K562 (cell line): ENCODE measurements around the gene NACA. TPM values are rescaled to one million over a fixed set of nuclear protein-coding genes. Genes with fewer than 3 reads are reported as not detected.

Experiments used
- C11orf30 ChIP-seq: fragments of 450-650 bp; IDR thresholded peaks from 2 replicates; pipeline ENCODE4 v1.6.1; 2016; ENCODE audit warnings: low read depth, mild to moderate bottlenecking
- CBFA2T2 ChIP-seq: fragments of 450-650 bp; conservative IDR thresholded peaks from 2 replicates; pipeline ENCODE4 v1.6.1; 2017; ENCODE audit warnings: mild to moderate bottlenecking
- CBX8 ChIP-seq: fragments of 200-600 bp; sonication (generic); IDR thresholded peaks from 2 replicates; pipeline ENCODE4 v1.6.1; 2012; ENCODE audit warnings: borderline replicate concordance, mixed run types, low read depth, mild to moderate bottlenecking, moderate library complexity, mixed read lengths, low read length, control low read depth, inconsistent platforms; ENCODE audit not compliant: poor library complexity, severe bottlenecking; ENCODE audit errors: extremely low read depth
- CHD1 ChIP-seq: fragments of 200-600 bp; sonication (generic); IDR thresholded peaks from one replicate; pipeline ENCODE4 v1.6.1; 2012; ENCODE audit warnings: mild to moderate bottlenecking, moderate library complexity, low read length, inconsistent platforms
- DACH1 ChIP-seq: fragments of 450-650 bp; IDR thresholded peaks from 2 replicates; pipeline ENCODE4 v1.6.1; 2018; ENCODE audit not compliant: partially characterized antibody
- ELF2 ChIP-seq: fragments of 250-450 bp; sonication (Bioruptor Pico); IDR thresholded peaks from 2 replicates; pipeline ENCODE4 v1.5.0; 2021; ENCODE audit warnings: mild to moderate bottlenecking
- ESRRB ChIP-seq: fragments of 250-450 bp; sonication (Bioruptor Pico); IDR thresholded peaks from 2 replicates; pipeline ENCODE4 v1.5.0; 2020; ENCODE audit warnings: mild to moderate bottlenecking, moderate library complexity, borderline replicate concordance
- HDGF ChIP-seq: fragments of 450-650 bp; IDR thresholded peaks from 2 replicates; pipeline ENCODE4 v1.6.1; 2016
- HMGN3 ChIP-seq: IDR thresholded peaks from 2 replicates; pipeline ENCODE4 v1.6.1; 2011; ENCODE audit warnings: borderline replicate concordance, low read depth, mild to moderate bottlenecking, mixed read lengths, low read length; ENCODE audit not compliant: insufficient read length; ENCODE audit errors: extremely low read depth
- JUNB ChIP-seq: fragments of 450-650 bp; formaldehyde crosslinking; conservative IDR thresholded peaks from 2 replicates; pipeline ENCODE4 v1.4.0; 2020; ENCODE audit warnings: mild to moderate bottlenecking
- RHOXF2B ChIP-seq: fragments of 250-450 bp; sonication (Bioruptor Pico); conservative IDR thresholded peaks from 2 replicates; pipeline ENCODE4 v1.5.1; 2021
- SMARCE1 ChIP-seq: fragments of 450-650 bp; IDR thresholded peaks from 2 replicates; pipeline ENCODE4 v1.7.1; 2016; ENCODE audit warnings: mild to moderate bottlenecking
- STAG1 ChIP-seq: sonication (generic); formaldehyde crosslinking; IDR thresholded peaks from 2 replicates; pipeline ENCODE4 v1.5.0; 2020; ENCODE audit warnings: missing genetic modification reagents, borderline replicate concordance
- ZNF24 ChIP-seq: fragments of 450-650 bp; IDR thresholded peaks from 2 replicates; pipeline ENCODE4 v1.6.1; 2016
- ZNF384 ChIP-seq: IDR thresholded peaks from 2 replicates; pipeline ENCODE4 v1.6.1; 2012; ENCODE audit warnings: low read depth, low read length, improper control_type of control experiment
- polyA plus RNA-seq, 8 experiments: library from polyadenylated mRNA; depleted of rRNA in 4 of 8; stranded (reverse) in 5 of 8; unstranded in 3 of 8; fragments of >200 nt; fragmentation: Nextera tagmentation in 2 of 8; fragmentation: Illumina TruSeq in 1 of 8; extraction: Ambion mirVana in 2 of 8; extraction: Trizol in 1 of 8; gene quantifications; 2 replicates each; pipeline versions ENCODE4 v1.2.1 to v1.2.3, GENCODE V29; 2011 to 2014; ENCODE audit warnings: inconsistent platforms in 1 of 8, missing spikeins in 1 of 8
- total RNA-seq, 7 experiments: library from RNA; depleted of rRNA in 6 of 7; stranded (reverse); fragments of >200 nt in 6 of 7; fragmentation: Illumina TruSeq in 2 of 7; extraction: Trizol in 2 of 7; gene quantifications; 2 replicates each; pipeline versions ENCODE4 v1.2.1 to v1.2.3, GENCODE V29; 2011 to 2021; ENCODE audit warnings: low replicate concordance in 1 of 7
- TF ChIP-seq, protein P1 (sequence below): fragments of 250-450 bp; sonication (Bioruptor Pico); IDR thresholded peaks from 2 replicates; pipeline ENCODE4 v1.9.0; 2021; ENCODE audit warnings: mild to moderate bottlenecking, inconsistent platforms
- TF ChIP-seq, protein P2 (sequence below): fragments of 450-650 bp; IDR thresholded peaks from 2 replicates; pipeline ENCODE4 v1.6.1; 2016
- TF ChIP-seq, protein P3 (sequence below): fragments of 250-450 bp; sonication (Bioruptor Pico); IDR thresholded peaks from 2 replicates; pipeline ENCODE4 v1.5.0; 2021; ENCODE audit warnings: mild to moderate bottlenecking, moderate library complexity
- TF ChIP-seq, protein P4 (sequence below), 2 experiments: fragments of 450-650 bp; conservative IDR thresholded peaks; 2 replicates each; pipeline ENCODE4 v1.6.1; 2017; ENCODE audit warnings: mild to moderate bottlenecking in 2 of 2, moderate library complexity in 2 of 2
- TF ChIP-seq, protein P5 (sequence below): fragments of 450-650 bp; IDR thresholded peaks from 2 replicates; pipeline ENCODE4 v1.6.1; 2016; ENCODE audit warnings: antibody characterized with exemption

NACA gene
- total and polyA plus RNA-seq, 9 of the 15 experiments (the other 6 are each of a cell fraction or from before 2014, with no cell fraction given): 1,030 to 2,416 (median 1,645) TPM

DNA sequence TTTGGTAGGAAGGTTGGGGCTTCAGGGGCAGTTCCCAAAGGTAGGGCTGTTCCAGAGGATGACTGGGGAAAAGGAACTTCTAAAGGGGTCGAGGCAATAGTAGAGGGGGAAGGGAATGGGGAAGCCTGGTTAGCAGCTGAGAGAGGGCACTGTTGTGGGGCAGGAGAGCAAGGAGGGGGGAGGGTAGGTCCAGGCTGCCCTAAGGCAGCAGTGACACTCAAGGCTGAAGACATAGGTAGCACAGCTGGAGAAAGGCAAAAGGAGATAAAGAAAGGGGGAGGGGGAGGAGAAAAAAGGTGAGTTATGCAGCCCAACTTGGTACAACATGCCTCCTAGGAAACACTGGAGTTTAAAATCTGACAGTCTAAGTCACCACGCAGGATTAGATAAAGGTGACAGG lies 3.9 kb downstream of the NACA start (continued):
- TF ChIP-seq, protein P1, sequence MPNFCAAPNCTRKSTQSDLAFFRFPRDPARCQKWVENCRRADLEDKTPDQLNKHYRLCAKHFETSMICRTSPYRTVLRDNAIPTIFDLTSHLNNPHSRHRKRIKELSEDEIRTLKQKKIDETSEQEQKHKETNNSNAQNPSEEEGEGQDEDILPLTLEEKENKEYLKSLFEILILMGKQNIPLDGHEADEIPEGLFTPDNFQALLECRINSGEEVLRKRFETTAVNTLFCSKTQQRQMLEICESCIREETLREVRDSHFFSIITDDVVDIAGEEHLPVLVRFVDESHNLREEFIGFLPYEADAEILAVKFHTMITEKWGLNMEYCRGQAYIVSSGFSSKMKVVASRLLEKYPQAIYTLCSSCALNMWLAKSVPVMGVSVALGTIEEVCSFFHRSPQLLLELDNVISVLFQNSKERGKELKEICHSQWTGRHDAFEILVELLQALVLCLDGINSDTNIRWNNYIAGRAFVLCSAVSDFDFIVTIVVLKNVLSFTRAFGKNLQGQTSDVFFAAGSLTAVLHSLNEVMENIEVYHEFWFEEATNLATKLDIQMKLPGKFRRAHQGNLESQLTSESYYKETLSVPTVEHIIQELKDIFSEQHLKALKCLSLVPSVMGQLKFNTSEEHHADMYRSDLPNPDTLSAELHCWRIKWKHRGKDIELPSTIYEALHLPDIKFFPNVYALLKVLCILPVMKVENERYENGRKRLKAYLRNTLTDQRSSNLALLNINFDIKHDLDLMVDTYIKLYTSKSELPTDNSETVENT (CRISPR knock-in tag): no peak
- TF ChIP-seq ELF2 (CRISPR knock-in tag): no peak
- no peak for TF ChIP-seq STAG1 (CRISPR knock-in tag)
- no peak for TF ChIP-seq ZNF384
- TF ChIP-seq, protein P2, sequence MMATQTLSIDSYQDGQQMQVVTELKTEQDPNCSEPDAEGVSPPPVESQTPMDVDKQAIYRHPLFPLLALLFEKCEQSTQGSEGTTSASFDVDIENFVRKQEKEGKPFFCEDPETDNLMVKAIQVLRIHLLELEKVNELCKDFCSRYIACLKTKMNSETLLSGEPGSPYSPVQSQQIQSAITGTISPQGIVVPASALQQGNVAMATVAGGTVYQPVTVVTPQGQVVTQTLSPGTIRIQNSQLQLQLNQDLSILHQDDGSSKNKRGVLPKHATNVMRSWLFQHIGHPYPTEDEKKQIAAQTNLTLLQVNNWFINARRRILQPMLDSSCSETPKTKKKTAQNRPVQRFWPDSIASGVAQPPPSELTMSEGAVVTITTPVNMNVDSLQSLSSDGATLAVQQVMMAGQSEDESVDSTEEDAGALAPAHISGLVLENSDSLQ: 0 out of 2 replicates have a peak, but pooled peaks have one; percentile 12
- no peak for TF ChIP-seq C11orf30
- peak; percentile 41 for TF ChIP-seq CBFA2T2
- peak; percentile 23 for TF ChIP-seq CHD1
- TF ChIP-seq, protein P3, sequence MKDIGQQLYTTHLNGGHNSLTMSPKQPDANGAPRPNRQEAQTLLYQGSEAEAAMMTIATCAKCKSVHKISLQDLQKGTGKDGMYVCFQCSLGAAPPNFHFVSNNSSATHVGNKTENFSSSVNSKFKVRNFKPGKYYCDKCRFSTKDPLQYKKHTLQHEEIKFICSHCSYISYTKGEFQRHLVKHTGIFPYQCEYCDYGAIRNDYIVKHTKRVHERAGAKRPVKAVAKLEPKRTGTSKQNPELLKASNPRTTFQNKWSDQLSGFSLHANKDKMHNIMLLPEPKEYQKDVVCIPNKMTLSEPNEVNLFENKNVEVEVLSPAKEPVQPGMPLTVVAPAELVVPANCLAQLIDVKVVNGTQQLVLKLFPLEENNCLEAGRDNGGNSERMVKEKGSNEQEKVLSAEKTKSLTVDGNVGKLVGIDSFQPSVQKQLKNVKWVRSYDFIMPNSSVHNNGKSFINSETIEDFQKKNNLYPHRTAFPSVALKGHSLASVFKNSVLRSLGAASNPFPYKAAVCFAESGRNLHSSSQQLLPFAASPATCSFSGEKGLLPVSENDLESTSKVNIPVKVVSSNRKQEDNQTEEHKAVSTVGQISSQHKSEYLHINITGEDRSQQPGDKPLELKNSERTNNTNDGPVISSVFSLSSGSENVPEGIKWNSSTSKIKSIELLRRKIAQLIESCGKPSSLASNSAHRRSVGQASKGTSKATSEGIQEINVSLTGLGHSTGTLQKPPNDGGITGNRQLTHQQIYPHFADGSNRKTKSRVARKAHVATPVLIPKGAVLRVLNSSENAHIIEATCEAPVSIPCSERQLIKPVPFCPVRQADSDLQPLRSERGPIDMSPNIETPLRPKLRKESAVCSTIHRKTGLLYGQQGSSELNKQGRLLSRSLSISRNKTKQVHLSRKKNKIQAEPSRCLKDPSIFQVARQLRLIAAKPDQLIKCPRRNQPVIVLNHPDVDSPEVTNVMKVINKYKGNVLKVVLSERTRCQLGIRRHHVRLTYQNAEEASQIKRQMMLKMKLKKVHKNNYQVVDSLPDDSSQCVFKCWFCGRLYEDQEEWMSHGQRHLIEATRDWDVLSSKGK (CRISPR knock-in tag): no peak
- no peak for TF ChIP-seq HMGN3
- TF ChIP-seq, protein P4, sequence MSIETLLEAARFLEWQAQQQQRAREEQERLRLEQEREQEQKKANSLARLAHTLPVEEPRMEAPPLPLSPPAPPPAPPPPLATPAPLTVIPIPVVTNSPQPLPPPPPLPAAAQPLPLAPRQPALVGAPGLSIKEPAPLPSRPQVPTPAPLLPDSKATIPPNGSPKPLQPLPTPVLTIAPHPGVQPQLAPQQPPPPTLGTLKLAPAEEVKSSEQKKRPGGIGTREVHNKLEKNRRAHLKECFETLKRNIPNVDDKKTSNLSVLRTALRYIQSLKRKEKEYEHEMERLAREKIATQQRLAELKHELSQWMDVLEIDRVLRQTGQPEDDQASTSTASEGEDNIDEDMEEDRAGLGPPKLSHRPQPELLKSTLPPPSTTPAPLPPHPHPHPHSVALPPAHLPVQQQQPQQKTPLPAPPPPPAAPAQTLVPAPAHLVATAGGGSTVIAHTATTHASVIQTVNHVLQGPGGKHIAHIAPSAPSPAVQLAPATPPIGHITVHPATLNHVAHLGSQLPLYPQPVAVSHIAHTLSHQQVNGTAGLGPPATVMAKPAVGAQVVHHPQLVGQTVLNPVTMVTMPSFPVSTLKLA (conservative IDR thresholded peaks at IDR 0.05): 0 out of 4 replicates have a peak, but pooled peaks of 1 of the 2 experiments have one; percentile 25
- TF ChIP-seq DACH1: peak; percentile 58
- TF ChIP-seq, protein P5, sequence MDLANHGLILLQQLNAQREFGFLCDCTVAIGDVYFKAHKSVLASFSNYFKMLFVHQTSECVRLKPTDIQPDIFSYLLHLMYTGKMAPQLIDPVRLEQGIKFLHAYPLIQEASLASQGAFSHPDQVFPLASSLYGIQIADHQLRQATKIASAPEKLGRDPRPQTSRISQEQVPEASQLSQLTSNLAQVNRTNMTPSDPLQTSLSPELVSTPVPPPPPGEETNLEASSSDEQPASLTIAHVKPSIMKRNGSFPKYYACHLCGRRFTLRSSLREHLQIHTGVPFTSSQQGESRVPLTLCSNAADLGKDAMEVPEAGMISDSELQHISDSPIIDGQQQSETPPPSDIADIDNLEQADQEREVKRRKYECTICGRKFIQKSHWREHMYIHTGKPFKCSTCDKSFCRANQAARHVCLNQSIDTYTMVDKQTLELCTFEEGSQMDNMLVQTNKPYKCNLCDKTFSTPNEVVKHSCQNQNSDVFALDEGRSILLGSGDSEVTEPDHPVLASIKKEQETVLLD: 0 out of 2 replicates have a peak, but pooled peaks have one; percentile 25
- no peak for TF ChIP-seq RHOXF2B (CRISPR knock-in tag)
- TF ChIP-seq ESRRB (CRISPR knock-in tag): no peak
- TF ChIP-seq SMARCE1: peak; percentile 44; the same call in 1 of the 2 replicates
- TF ChIP-seq JUNB: no peak
- TF ChIP-seq ZNF24: no peak
- TF ChIP-seq CBX8: no peak
- TF ChIP-seq HDGF: 0 out of 2 replicates have a peak, but pooled peaks have one; percentile 58
